Pericardium fibroblast (primary cell): ENCODE results near the gene GRIK4. TPM values are rescaled to one million over a fixed set of nuclear protein-coding genes. Genes with fewer than 3 reads are reported as not detected.

ENCODE experiments used
- total RNA-seq: library from RNA; depleted of rRNA; stranded (reverse); fragments of >200 nt; gene quantifications from 2 replicates; pipeline ENCODE4 v1.2.3, GENCODE V29; 2015

GRIK4 gene, protein sequence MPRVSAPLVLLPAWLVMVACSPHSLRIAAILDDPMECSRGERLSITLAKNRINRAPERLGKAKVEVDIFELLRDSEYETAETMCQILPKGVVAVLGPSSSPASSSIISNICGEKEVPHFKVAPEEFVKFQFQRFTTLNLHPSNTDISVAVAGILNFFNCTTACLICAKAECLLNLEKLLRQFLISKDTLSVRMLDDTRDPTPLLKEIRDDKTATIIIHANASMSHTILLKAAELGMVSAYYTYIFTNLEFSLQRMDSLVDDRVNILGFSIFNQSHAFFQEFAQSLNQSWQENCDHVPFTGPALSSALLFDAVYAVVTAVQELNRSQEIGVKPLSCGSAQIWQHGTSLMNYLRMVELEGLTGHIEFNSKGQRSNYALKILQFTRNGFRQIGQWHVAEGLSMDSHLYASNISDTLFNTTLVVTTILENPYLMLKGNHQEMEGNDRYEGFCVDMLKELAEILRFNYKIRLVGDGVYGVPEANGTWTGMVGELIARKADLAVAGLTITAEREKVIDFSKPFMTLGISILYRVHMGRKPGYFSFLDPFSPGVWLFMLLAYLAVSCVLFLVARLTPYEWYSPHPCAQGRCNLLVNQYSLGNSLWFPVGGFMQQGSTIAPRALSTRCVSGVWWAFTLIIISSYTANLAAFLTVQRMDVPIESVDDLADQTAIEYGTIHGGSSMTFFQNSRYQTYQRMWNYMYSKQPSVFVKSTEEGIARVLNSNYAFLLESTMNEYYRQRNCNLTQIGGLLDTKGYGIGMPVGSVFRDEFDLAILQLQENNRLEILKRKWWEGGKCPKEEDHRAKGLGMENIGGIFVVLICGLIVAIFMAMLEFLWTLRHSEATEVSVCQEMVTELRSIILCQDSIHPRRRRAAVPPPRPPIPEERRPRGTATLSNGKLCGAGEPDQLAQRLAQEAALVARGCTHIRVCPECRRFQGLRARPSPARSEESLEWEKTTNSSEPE
- not detected in 2 replicates for total RNA-seq

DNA sequence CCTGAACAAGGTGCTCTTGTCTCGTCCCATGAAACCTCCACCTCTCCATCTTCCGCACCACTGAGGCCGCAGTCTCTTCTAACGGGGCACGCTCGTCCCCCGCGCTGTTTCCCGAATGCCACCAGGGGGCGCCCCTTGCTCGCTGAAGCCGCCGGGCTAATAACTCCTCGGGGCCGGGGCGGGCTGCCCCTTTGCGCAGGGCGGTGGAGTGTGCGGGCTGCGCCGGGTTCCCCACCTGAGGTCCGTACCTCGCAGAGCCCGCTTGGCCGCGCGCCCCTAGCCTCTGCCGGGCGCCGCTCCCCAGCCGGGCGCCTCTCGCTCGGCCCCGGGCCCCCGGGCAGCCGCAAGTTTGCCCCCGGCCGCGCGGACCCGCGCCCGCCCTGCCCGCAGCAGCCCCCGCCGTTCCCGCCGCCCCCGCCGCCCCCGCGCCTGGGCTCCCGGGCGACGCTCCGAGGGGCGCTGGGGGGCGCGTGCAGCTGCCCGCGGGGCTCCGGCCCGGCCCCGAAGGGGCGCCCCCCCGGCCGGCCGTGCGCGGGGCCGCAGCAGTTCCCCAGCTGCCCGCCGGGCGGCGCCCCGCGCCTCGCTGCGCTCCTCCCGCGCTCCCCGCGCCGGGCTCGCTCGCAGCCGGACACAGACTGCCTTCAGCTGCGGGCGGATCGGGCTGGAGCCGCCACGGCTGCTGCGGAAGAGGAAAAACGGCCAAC, at the start of gene GRIK4:
Gene GRIK4, plus strand, starts transcription at position 633 of the 704 bp plus-strand sequence. CDS start 148,571 bp downstream, outside the sequence.

GRCh38 chr11:121023848-121024751, 512.6 kb downstream of the GRIK4 start, which contains the start of gene TBCEL:
TSS of gene TBCEL (plus strand) at chr11:121024102. CDS start at chr11:121045691, 21,589 bp downstream.

Other genes starting within 250 kb of the GRIK4 start
- gene TLCD5, start 186.4 kb upstream of the GRIK4 start, total RNA-seq, result 3.0 and 6.6 TPM in 2 replicates
- gene ARHGEF12, start 175.3 kb upstream of the GRIK4 start, total RNA-seq, result 30.9 and 38.2 TPM in 2 replicates